ENCODE measurements around the gene ARPC2.

Gene ARPC2

DNA sequence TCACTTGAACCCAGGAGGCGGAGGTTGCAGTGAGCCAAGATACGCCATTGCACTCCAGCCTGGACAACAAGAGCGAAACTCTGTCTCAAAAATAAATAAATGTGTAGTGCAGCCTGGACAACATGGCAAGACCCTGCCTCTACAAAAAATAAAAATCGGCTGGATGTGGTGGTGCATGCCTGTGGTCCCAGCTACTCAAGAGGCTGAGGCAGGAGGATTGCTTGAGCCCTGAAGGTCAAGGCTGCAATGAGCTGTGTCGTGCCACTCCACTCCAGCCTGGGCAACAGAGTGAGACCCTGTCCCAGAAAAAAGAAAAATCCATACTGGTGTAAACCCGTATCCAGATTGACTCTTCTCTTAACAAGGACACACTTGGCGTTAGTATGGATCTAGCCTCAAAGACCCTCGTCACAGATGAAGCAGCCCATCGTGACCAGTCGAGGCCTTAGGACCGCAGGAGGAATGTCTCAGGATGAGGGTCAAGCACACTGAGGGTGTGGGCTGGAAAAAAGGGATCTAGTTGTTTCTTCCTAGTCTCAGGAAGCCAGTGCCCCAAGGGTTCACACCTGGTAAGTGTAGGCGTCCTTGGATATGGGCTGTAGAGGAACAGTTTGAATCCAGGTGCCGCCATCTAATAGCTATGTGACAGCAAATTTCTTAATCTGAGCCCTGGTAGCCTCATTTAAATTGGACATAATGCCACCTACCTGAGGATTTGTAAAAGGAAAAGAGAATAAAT is 39.8 kb downstream of the ARPC2 start:
- DNase-seq = no peak

DNA sequence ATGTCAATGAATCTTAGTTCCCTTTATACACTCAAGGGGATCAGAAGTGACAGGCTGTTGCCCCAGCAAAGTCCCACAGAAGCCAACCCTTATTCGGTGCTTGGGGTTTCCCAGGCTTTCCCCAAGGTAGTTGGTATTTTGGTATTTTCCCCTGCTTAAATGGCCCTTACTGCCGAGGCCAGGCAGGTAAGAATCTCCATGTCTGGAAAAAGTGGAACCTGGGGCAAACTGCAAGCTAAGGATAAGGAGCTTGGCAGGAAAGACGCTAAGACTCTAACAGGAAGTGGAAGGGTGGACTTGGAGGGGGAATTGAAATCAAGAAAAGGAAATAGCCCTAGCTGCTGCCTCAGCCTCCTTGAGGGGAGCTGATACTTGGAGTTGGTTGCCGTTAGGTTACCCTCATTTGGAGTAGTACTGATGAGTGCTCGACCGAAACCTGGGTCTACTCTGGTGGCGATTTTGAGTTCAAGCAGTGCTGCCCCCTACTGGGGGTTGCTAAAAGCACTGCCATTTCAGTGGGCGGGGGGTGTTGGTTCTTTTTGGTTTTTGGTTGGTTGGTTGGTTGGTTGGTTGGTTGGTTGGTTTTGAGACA is 40.5 kb downstream of the ARPC2 start:
- no peak for DNase-seq

DNA sequence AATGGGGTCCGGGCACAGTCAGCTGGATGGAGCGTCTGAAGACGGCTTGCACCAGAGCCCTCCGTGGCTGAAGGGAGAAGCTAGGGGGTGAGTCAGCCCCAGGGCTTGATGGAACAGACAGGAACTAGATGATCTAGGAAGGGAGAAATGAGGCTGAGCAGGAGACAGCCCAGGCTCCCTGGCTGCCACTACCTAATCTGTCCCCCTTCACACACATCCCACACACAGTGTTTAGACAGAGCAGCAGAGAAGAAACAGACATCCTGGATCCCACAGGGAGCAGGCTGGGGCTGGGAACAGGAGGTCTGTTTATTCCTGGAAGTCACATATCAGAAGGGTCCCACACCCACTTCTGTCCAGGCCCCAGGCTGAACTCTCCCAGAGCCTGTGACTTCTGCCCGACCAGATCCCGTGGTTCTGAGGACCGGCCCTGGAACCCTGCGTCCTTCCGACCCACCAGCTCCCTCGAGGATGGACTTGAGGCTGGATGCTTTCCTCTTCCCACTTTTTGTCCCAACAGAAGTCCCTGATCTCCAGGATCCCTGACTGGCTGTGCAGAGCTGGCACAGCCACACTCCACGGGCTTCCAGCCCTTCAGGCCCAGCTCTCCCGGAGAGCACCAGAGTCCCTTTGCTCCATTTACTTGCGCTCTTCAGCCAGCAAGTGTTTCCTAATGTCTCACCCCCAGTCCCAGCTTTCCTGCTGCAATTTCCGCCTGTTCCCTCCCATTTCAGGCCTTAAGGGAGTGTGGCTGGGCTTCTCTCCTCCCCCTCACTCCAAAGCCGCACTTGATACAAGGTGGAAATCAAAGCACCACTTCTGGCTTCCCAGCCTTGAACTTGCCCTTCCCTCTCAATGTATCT is 42.3 kb downstream of the ARPC2 start:
- DNase-seq = no peak

DNA sequence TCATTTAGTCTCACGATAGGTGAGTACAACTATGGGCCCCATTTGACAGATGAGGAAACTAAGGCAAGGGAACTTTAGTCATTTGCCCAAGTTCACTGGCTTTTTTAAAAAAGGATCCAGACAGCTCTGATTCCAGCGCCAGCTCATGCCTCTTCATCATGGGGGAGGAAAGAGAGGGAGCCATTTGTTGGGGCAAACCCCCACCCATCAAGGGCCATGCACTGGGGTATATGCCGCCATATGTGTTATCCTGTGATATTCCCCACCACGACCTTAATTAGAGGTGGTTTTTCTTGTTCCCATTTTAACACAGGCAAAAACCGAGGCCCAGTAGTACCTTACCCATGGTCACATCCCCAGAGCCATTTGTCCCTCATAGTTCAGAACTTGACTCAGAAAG is 43.2 kb downstream of the ARPC2 start:
- no peak for DNase-seq

DNA sequence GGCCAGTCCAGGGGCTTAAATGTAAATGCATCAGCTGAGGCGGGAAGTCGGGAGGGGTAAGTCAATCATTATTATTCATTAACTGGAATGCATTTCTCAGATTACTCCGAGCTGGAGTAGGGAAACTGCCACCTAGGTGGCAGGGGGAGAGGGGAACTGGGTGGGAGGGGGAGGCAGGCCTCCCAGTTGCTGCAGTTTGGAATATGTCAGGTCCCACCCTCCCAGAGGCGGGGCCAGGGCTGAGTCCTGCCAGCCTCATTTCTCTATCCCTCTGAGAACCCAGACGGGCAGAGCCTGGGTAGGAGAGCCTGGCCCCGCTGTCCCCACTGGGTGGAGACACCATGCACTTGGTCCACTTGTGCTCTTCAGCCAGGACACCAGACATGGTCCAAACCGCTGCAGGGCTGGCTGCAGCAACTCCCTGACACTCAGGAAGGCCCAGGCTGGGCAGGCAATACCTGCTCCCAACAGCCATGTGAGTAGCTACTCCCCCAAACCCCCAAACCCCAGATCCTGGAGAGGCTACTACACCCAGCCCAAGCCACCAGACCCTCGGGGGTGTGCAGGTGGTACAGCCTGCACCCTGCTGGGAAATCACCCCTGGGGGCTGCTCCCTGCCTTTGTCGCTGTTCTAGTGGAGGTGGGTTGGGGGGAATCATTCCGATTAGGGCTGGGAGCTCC is 43.9 kb downstream of the ARPC2 start, which contains the start of gene GPBAR1:
GPBAR1 (plus strand) TSS at position 274 of the 681 bp plus-strand sequence. CDS start 1,710 bp downstream, outside the sequence.
- DNase-seq = no peak

GRCh38 chr2:218261423-218262236 is 44.6 kb downstream of the ARPC2 start:
- no peak for DNase-seq

DNA sequence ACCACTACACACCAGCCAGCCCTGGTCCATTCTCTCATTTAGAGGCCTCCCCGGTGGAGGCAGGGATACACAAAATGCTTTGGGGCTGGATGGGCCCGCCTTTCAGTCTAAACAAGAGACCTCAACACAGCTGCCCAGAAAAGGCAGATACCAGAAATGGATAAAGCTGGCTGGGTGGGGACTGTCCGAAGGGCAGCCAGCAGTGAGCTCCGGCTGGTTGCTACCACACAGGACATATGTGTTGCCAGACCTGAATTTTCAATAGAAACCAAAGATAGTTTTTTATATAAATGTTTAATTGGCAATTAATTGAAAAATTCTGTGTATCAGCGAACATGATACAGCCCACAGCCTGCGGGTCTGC is 45.2 kb downstream of the ARPC2 start:
- no peak for DNase-seq

- DNase-seq = no peak
Observed at GRCh38 chr2:218262631-218263586, 45.9 kb downstream of the ARPC2 start.

- no peak for DNase-seq
Observed at GRCh38 chr2:218263817-218264641, 47.0 kb downstream of the ARPC2 start.

GRCh38 chr2:218264773-218265561 is 48.0 kb downstream of the ARPC2 start:
- DNase-seq = no peak

DNA sequence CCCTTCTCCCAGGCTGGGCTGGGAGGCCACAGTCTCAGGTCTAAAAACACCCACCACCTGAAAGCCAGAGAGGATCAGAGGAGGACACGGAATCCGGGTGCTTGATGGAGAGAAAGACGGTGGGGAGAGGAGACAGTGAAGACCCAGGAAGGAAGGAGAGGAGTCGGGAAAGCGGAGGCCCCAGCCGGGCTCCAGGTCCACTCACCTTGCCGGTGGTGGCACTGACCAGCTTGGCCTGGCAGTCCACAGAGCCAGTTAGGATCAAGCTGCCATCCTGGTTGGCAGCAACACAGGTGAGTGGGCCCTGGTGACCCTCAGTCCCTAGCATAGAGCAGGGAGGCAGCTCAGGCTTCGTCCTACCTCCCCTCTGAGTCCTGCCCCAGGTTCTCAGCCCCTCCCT is 48.6 kb downstream of the ARPC2 start:
- no peak for DNase-seq

GRCh38 chr2:218266316-218266979 is 49.5 kb downstream of the ARPC2 start:
- DNase-seq = no peak

DNA sequence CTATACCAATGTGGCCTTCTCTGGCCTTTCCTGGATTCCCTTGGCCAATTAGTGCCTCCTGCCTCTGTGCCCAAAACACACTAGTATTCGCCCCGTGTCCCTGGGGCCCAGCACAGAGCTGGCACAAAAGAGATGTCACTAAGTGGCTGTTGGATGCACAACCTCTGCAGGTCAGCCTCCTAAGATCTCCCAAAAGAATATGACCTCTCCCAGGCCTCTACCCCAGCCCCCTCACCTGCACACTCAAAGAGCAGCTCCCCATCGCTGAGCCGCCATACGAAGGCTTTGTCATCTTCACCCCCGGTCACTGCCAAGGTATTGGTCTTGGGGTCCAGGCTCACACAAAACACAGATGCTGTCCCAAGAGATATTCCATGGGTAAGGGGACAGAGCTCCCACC is 50.3 kb downstream of the ARPC2 start:
- DNase-seq = no peak

DNA sequence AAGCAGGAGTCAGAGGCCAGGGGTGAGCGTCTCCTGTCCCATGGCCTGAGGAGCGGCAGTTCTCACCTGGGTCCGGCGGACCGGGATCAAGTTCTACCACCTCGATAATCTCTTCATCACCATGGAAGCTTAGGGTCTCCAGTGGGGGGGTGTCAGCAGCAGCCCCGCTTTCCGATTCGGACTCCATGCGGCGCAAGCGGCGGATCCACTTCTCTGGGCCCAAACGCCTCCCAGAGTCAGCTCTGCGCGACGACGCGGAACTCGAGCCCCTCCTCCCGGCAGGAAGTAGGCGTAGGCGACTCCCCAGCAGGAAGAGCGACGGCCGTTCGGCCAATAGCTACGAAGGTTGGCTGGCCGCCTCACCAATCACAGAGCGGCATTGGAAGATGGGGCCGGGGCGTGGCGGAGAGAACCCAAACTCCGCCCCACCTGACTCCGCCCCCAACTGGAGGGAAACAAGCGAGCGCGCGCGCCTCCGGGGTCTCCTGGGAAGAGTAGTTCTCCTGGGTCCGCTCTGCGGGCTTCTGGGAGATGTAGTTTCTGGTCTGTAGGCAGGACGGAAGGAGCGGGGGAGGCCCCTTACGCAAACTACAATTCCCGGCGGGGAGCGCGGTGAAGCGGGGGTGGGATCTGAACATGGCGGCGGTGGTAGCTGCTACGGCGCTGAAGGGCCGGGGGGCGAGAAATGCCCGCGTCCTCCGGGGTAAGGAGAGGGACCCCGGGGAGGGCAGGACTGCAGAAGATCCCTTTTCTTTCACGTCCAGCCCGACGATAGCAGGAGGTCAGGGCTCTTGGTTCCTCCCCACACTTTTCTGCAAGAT is 53.1 kb downstream of the ARPC2 start, which contains the start of the genes AAMP and PNKD:
AAMP (minus strand) TSS at position 238 of the 821 bp plus-strand sequence; CDS start at position 187, 51 bp downstream.
PNKD (plus strand) TSS at position 620 of the 821 bp plus-strand sequence; CDS start at position 637, 17 bp downstream.
- peak; percentile 100 for DNase-seq

GRCh38 chr2:218270721-218271486 is 53.9 kb downstream of the ARPC2 start:
- DNase-seq = no peak

GRCh38 chr2:218271487-218271797 is 54.5 kb downstream of the ARPC2 start:
- DNase-seq = no peak

Measured in midbrain (tissue), 1 donor.